Kidney epithelial cell (primary cell): ENCODE results near the gene TUBGCP2. TPM values are rescaled to one million over a fixed set of nuclear protein-coding genes. Genes with fewer than 3 reads are reported as not detected.

Experiments used
- DNase-seq: peaks from one replicate; pipeline ENCODE4 v3.0.0-alpha.2; 2010; ENCODE audit warnings: low read depth
- H3K27me3 ChIP-seq: 2 replicates; pipeline ENCODE4 v1.6.0; 2011; ENCODE audit warnings: low read length; ENCODE audit not compliant: control insufficient read depth, insufficient read depth
- H3K36me3 ChIP-seq: 2 replicates; pipeline ENCODE4 v1.5.1; 2011; ENCODE audit warnings: low read length; ENCODE audit not compliant: control insufficient read depth, insufficient read depth
- H3K4me3 ChIP-seq: 2 replicates; pipeline ENCODE4 v1.5.1; 2011; ENCODE audit warnings: low read depth, mild to moderate bottlenecking, control low read depth, low read length
- CTCF ChIP-seq: IDR thresholded peaks from 2 replicates; pipeline ENCODE4 v1.5.1; 2011; ENCODE audit warnings: mild to moderate bottlenecking, moderate library complexity, low read length, control low read depth, inconsistent platforms; ENCODE audit not compliant: insufficient read depth, poor library complexity, severe bottlenecking
- total RNA-seq: library from RNA; depleted of rRNA; stranded (reverse); fragments of >200 nt; gene quantifications from 2 replicates; pipeline ENCODE4 v1.2.3, GENCODE V29; 2015

The TUBGCP2 gene
- total RNA-seq, 1 donor from 2014 or later, result 65.5 TPM

GRCh38 chr10:133287832-133288500 is 20.7 kb downstream of the TUBGCP2 start:
- no peak for DNase-seq
- peaks cover 7% of the 10 kb centered on the region for H3K36me3 ChIP-seq
- TF ChIP-seq CTCF, result no peak
- no peaks in the 10 kb centered on the region for H3K27me3 ChIP-seq
- no peak overlapping the region for H3K4me3 ChIP-seq

- no peak for DNase-seq
- TF ChIP-seq CTCF, result no peak
- peaks cover 6% of the 10 kb centered on the region for H3K36me3 ChIP-seq
- H3K27me3 ChIP-seq, result no peaks in the 10 kb centered on the region
- H3K4me3 ChIP-seq, result no peak overlapping the region
Observed at GRCh38 chr10:133286366-133286765, 22.3 kb downstream of the TUBGCP2 start.

GRCh38 chr10:133285217-133285616 is 23.5 kb downstream of the TUBGCP2 start:
- no peak for TF ChIP-seq CTCF
- no peak for DNase-seq
- Histone ChIP-seq H3K36me3 (peaks cover 6% of the 10 kb centered on the region), H3K4me3 (no peak overlapping the region), H3K27me3 (no peaks in the 10 kb centered on the region)

GRCh38 chr10:133283931-133284330 is 24.7 kb downstream of the TUBGCP2 start:
- H3K36me3 ChIP-seq, result peaks cover 4% of the 10 kb centered on the region
- no peaks in the 10 kb centered on the region for H3K27me3 ChIP-seq
- no peak overlapping the region for H3K4me3 ChIP-seq
- no peak for TF ChIP-seq CTCF
- DNase-seq, result no peak

GRCh38 chr10:133282846-133283390 is 25.8 kb downstream of the TUBGCP2 start:
- Histone ChIP-seq H3K36me3 (peaks cover 6% of the 10 kb centered on the region), H3K27me3 (no peaks in the 10 kb centered on the region), H3K4me3 (no peak overlapping the region)
- TF ChIP-seq CTCF, result no peak
- DNase-seq, result no peak
